ENCODE data around the gene MAX. TPM values are rescaled to one million over a fixed set of nuclear protein-coding genes. Genes with fewer than 3 reads are reported as not detected.
A peak's percentile ranks its signal among the peaks of the same experiment; 100 is the strongest.

Gene MAX
- total and polyA plus RNA-seq, 2 experiments from 2014 or later = 25.0 to 27.7 TPM

DNA sequence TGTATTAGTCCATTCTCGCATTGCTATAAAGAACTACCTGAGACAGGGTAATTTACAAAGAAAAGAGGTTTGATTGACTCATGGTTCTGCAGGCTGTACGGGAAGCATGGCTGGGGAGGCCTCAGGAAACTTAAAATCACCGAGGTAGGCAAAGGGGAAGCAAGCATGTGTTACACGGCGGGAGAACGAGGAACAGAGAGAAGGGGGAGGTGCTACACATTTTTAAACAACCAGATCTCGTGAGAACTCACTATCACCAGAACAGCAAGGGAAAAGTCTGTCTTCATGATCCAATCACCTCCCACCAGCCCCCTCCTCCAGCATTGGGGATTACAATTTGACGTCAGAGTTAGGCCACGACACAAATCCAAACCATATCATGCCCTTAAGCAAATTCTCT, 13.3 kb upstream of the MAX start:
- no peaks in the 10 kb centered on the region; the same call in 2 of the 3 replicates for H3K36me3 Mint-ChIP-seq (ENCODE audit: low read depth)

DNA sequence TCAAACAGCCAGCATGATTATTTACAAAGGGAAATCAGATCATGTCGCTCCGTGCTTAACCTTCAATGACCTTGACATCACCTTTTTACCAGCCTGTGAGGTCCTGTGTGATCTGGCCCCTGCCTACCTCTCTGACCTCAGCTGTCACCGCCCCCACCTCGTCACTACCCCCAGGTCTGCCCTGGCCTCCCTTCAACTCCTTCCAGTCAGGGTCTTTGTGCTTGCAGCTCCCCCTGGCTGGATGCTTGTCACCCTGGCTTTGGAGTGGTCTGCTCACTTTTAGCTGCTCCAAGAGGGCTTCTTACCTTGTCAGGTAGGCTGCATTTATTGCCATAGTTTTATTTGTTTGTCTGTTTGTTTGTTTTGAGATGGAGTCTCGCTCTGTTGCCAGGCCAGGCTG, 8.2 kb upstream of the MAX start:
- Histone ChIP-seq H3F3A (replicated peaks; ENCODE audit: low read depth) (no peaks in the 10 kb centered on the region), H2AFZ (peak overlapping the region; percentile 69), H3K27me3 (ENCODE audit: insufficient read depth) (no peaks in the 10 kb centered on the region), H3K36me3 (ENCODE audit: insufficient read depth) (no peaks in the 10 kb centered on the region), H3K79me2 (replicated peaks; ENCODE audit: insufficient read depth) (no peaks in the 10 kb centered on the region), H3K4me2 (no peak overlapping the region), H3K4me3 (no peak overlapping the region), H3K9me2 (ENCODE audit: insufficient read depth) (no peaks in the 10 kb centered on the region), H3K27ac (ENCODE audit: low read depth) (no peak overlapping the region), H3K4me1 (ENCODE audit: insufficient read depth) (no peaks in the 10 kb centered on the region), H4K20me1 (replicated peaks; ENCODE audit: insufficient read depth) (no peaks in the 10 kb centered on the region; the same call in 1 of the 2 replicates)
- peaks cover 5% of the 10 kb centered on the region for H3K27me3 Mint-ChIP-seq (ENCODE audit: insufficient read depth, low read depth, poor library complexity)
- peak; percentile 73 for ATAC-seq
- no peak overlapping the region for H3K4me3 Mint-ChIP-seq
- peak overlapping the region; percentile 47; the same call in 1 of the 2 replicates for H3K27ac Mint-ChIP-seq
- H3K4me1 Mint-ChIP-seq = peaks cover 8% of the 10 kb centered on the region
- H3K36me3 Mint-ChIP-seq (ENCODE audit: low read depth) = no peaks in the 10 kb centered on the region; the same call in 2 of the 3 replicates
- DNase-seq (ENCODE audit: low spot score) = peak; percentile 53
- no peaks in the 10 kb centered on the region for H3K9me3 Mint-ChIP-seq
- TF ChIP-seq EZH2phosphoT487 (IDR thresholded peaks at IDR 0.05; ENCODE audit: unreplicated experiment) (no peak), CREB1 (CRISPR knock-in tag; IDR thresholded peaks at IDR 0.05; ENCODE audit: low read depth) (0 out of 2 replicates have a peak, but pooled peaks have one; percentile 40), JUNB (IDR thresholded peaks at IDR 0.05; ENCODE audit: unreplicated experiment) (no peak), NANOG (IDR thresholded peaks at IDR 0.05; ENCODE audit: borderline replicate concordance) (no peak), EZH2 (IDR thresholded peaks at IDR 0.05; ENCODE audit: low read depth, unreplicated experiment) (no peak), STAT1 (IDR thresholded peaks at IDR 0.05; ENCODE audit: unreplicated experiment) (no peak), POLR2AphosphoS5 (IDR thresholded peaks at IDR 0.05; ENCODE audit: low read depth) (no peak), ZNF114 (CRISPR knock-in tag; IDR thresholded peaks at IDR 0.05) (no peak)
- TF ChIP-seq, protein P1, sequence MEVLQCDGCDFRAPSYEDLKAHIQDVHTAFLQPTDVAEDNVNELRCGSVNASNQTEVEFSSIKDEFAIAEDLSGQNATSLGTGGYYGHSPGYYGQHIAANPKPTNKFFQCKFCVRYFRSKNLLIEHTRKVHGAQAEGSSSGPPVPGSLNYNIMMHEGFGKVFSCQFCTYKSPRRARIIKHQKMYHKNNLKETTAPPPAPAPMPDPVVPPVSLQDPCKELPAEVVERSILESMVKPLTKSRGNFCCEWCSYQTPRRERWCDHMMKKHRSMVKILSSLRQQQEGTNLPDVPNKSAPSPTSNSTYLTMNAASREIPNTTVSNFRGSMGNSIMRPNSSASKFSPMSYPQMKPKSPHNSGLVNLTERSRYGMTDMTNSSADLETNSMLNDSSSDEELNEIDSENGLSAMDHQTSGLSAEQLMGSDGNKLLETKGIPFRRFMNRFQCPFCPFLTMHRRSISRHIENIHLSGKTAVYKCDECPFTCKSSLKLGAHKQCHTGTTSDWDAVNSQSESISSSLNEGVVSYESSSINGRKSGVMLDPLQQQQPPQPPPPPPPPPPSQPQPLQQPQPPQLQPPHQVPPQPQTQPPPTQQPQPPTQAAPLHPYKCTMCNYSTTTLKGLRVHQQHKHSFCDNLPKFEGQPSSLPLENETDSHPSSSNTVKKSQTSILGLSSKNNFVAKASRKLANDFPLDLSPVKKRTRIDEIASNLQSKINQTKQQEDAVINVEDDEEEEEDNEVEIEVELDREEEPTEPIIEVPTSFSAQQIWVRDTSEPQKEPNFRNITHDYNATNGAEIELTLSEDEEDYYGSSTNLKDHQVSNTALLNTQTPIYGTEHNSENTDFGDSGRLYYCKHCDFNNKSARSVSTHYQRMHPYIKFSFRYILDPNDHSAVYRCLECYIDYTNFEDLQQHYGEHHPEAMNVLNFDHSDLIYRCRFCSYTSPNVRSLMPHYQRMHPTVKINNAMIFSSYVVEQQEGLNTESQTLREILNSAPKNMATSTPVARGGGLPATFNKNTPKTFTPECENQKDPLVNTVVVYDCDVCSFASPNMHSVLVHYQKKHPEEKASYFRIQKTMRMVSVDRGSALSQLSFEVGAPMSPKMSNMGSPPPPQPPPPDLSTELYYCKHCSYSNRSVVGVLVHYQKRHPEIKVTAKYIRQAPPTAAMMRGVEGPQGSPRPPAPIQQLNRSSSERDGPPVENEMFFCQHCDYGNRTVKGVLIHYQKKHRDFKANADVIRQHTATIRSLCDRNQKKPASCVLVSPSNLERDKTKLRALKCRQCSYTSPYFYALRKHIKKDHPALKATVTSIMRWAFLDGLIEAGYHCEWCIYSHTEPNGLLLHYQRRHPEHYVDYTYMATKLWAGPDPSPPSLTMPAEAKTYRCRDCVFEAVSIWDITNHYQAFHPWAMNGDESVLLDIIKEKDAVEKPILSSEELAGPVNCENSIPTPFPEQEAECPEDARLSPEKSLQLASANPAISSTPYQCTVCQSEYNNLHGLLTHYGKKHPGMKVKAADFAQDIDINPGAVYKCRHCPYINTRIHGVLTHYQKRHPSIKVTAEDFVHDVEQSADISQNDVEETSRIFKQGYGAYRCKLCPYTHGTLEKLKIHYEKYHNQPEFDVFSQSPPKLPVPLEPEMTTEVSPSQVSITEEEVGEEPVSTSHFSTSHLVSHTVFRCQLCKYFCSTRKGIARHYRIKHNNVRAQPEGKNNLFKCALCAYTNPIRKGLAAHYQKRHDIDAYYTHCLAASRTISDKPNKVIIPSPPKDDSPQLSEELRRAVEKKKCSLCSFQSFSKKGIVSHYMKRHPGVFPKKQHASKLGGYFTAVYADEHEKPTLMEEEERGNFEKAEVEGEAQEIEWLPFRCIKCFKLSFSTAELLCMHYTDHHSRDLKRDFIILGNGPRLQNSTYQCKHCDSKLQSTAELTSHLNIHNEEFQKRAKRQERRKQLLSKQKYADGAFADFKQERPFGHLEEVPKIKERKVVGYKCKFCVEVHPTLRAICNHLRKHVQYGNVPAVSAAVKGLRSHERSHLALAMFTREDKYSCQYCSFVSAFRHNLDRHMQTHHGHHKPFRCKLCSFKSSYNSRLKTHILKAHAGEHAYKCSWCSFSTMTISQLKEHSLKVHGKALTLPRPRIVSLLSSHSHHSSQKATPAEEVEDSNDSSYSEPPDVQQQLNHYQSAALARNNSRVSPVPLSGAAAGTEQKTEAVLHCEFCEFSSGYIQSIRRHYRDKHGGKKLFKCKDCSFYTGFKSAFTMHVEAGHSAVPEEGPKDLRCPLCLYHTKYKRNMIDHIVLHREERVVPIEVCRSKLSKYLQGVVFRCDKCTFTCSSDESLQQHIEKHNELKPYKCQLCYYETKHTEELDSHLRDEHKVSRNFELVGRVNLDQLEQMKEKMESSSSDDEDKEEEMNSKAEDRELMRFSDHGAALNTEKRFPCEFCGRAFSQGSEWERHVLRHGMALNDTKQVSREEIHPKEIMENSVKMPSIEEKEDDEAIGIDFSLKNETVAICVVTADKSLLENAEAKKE (CRISPR knock-in tag; IDR thresholded peaks at IDR 0.05) = no peak
- TF ChIP-seq, protein P2, sequence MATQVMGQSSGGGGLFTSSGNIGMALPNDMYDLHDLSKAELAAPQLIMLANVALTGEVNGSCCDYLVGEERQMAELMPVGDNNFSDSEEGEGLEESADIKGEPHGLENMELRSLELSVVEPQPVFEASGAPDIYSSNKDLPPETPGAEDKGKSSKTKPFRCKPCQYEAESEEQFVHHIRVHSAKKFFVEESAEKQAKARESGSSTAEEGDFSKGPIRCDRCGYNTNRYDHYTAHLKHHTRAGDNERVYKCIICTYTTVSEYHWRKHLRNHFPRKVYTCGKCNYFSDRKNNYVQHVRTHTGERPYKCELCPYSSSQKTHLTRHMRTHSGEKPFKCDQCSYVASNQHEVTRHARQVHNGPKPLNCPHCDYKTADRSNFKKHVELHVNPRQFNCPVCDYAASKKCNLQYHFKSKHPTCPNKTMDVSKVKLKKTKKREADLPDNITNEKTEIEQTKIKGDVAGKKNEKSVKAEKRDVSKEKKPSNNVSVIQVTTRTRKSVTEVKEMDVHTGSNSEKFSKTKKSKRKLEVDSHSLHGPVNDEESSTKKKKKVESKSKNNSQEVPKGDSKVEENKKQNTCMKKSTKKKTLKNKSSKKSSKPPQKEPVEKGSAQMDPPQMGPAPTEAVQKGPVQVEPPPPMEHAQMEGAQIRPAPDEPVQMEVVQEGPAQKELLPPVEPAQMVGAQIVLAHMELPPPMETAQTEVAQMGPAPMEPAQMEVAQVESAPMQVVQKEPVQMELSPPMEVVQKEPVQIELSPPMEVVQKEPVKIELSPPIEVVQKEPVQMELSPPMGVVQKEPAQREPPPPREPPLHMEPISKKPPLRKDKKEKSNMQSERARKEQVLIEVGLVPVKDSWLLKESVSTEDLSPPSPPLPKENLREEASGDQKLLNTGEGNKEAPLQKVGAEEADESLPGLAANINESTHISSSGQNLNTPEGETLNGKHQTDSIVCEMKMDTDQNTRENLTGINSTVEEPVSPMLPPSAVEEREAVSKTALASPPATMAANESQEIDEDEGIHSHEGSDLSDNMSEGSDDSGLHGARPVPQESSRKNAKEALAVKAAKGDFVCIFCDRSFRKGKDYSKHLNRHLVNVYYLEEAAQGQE (IDR thresholded peaks at IDR 0.05; ENCODE audit: unreplicated experiment) = no peak
- TF ChIP-seq, protein P3, sequence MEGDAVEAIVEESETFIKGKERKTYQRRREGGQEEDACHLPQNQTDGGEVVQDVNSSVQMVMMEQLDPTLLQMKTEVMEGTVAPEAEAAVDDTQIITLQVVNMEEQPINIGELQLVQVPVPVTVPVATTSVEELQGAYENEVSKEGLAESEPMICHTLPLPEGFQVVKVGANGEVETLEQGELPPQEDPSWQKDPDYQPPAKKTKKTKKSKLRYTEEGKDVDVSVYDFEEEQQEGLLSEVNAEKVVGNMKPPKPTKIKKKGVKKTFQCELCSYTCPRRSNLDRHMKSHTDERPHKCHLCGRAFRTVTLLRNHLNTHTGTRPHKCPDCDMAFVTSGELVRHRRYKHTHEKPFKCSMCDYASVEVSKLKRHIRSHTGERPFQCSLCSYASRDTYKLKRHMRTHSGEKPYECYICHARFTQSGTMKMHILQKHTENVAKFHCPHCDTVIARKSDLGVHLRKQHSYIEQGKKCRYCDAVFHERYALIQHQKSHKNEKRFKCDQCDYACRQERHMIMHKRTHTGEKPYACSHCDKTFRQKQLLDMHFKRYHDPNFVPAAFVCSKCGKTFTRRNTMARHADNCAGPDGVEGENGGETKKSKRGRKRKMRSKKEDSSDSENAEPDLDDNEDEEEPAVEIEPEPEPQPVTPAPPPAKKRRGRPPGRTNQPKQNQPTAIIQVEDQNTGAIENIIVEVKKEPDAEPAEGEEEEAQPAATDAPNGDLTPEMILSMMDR (conservative IDR thresholded peaks at IDR 0.05; ENCODE audit: low read depth in 2 of 2) = peak; percentile 22 to 56

More for the DNA sequence above, 13.3 kb upstream of the MAX start:
- ATAC-seq (no peak), DNase-seq (ENCODE audit: low spot score) (no peak)
- no peaks in the 10 kb centered on the region for H3K9me3 Mint-ChIP-seq
- H3K4me2 ChIP-seq = no peak overlapping the region
- H3K79me2 ChIP-seq (replicated peaks; ENCODE audit: insufficient read depth) = no peaks in the 10 kb centered on the region
- no peaks in the 10 kb centered on the region for H3K27me3 Mint-ChIP-seq (ENCODE audit: insufficient read depth, low read depth, poor library complexity)
- peak overlapping the region; percentile 47; the same call in 1 of the 2 replicates for H2AFZ ChIP-seq
- H3F3A ChIP-seq (replicated peaks; ENCODE audit: low read depth) = no peaks in the 10 kb centered on the region
- no peaks in the 10 kb centered on the region for H3K36me3 ChIP-seq (ENCODE audit: insufficient read depth)
- no peak overlapping the region for H3K27ac ChIP-seq (ENCODE audit: low read depth)
- no peak overlapping the region for H3K4me3 ChIP-seq
- no peaks in the 10 kb centered on the region for H3K9me2 ChIP-seq (ENCODE audit: insufficient read depth)
- peaks cover 1% of the 10 kb centered on the region; the same call in 2 of the 3 replicates for H3K4me1 Mint-ChIP-seq
- H3K4me3 Mint-ChIP-seq = no peak overlapping the region
- no peaks in the 10 kb centered on the region for H4K20me1 ChIP-seq (replicated peaks; ENCODE audit: insufficient read depth)
- no peaks in the 10 kb centered on the region for H3K27me3 ChIP-seq (ENCODE audit: insufficient read depth)
- no peaks in the 10 kb centered on the region for H3K4me1 ChIP-seq (ENCODE audit: insufficient read depth)
- TF ChIP-seq EZH2phosphoT487 (IDR thresholded peaks at IDR 0.05; ENCODE audit: unreplicated experiment) = no peak
- H3K27ac Mint-ChIP-seq = no peak overlapping the region

Data from GM23338 (cell line).